Smooth muscle cell of the brain vasculature (primary cell): ENCODE results near the gene ZNF592.

Experiments used
- DNase-seq: peaks from one replicate; pipeline ENCODE4 v3.0.0-alpha.2; 2012; ENCODE audit warnings: low read depth, low spot score

The ZNF592 gene

GRCh38 chr15:84775867-84776449 is 27.6 kb downstream of the ZNF592 start:
- no peak for DNase-seq

- DNase-seq, result no peak
Observed at GRCh38 chr15:84778194-84778593, 29.8 kb downstream of the ZNF592 start.

GRCh38 chr15:84780492-84780891 is 32.1 kb downstream of the ZNF592 start:
- DNase-seq, result no peak

- no peak for DNase-seq
Observed at GRCh38 chr15:84781495-84781894, 33.1 kb downstream of the ZNF592 start.

GRCh38 chr15:84782346-84782745 is 34.0 kb downstream of the ZNF592 start:
- DNase-seq, result no peak

GRCh38 chr15:84783493-84784251 is 35.3 kb downstream of the ZNF592 start:
- no peak for DNase-seq

DNA sequence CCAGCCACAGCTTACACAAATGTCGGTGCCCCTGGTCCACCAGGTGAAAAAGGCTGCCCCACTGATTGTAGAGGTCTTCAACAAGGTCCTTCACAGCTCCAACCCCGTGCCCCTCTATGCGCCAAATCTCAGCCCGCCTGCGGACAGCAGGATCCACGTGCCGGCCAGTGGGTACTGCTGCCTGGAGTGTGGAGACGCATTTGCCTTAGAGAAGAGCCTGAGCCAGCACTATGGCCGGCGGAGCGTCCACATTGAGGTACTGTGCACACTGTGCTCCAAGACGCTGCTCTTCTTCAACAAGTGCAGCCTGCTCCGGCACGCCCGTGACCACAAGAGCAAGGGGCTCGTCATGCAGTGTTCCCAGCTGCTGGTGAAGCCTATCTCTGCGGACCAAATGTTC is 35.9 kb downstream of the ZNF592 start:
- DNase-seq, result no peak

- no peak for DNase-seq
Observed at GRCh38 chr15:84785053-84785452, 36.7 kb downstream of the ZNF592 start.

DNA sequence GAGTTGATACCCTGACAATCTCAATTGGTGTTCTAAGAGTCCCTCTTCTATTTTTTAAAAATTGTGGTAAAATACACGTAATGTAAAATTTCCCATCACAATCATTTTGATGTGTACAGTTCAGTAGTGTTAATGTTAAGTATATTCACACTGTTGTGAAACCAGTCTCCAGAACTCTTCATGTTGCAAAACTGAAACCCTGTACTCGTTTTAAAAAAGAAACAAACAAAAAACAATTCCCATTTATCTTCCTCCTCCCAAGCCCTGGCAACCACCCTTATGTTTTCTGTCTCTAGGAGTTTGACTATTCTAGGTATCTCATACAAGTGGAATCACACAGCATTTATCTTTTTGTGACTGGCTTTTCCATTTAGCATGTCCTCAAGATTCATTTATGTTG is 40.1 kb downstream of the ZNF592 start:
- no peak for DNase-seq

DNA sequence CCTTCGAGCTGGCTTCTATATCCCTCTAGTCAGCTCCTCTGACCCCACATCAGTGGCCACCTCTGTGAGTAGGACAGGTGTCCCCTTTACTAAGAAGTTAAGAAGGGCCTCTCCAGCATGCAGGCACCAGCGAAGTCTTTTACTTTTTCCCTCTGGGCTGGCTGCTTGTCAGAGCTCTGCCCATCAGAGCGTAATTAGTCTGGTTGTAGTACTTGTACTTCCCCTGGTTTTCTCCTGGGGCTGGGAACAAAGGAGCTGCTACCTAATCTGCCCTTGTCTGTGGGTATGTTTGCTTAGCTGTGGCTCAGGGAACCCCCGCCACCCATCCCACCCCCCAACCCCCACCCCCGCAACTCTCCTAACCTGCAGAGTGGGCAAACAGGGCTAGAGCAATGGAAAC is 41.4 kb downstream of the ZNF592 start:
- no peak for DNase-seq

DNA sequence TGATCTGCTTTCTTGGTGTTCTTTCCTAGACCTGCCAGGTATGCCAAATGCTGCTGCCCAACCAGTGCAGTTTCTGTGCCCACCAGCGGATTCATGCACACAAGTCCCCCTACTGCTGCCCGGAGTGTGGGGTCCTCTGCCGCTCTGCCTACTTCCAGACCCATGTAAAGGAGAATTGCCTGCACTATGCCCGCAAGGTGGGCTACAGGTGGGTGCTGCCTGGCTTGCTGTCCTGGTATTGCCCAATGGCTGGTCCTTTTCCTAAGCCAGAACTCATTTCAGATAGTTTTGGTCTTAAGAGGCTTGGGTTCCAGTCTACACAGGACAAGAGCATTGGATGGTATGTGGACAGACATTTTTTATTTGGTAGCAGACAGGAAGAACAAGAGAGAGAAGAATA is 42.3 kb downstream of the ZNF592 start:
- DNase-seq, result no peak

DNA sequence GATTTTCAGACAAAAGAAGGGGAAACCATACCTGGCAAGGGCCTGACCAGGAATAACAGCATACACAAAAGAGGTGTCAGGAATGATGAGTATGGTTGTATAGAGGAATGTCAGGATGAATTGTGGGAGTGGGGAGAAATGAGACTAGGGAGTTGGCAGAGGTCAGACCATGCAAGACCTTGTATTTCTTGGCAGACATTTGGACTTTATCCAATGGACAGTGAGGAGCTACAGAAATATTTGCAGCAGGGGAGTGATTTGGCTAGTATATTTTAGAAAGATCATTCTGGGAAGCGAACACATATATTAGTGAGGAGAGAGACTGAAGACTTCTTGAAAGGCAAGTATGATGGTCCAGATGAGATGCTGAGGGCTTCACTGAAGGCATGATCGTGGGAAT is 43.4 kb downstream of the ZNF592 start:
- DNase-seq, result no peak

DNA sequence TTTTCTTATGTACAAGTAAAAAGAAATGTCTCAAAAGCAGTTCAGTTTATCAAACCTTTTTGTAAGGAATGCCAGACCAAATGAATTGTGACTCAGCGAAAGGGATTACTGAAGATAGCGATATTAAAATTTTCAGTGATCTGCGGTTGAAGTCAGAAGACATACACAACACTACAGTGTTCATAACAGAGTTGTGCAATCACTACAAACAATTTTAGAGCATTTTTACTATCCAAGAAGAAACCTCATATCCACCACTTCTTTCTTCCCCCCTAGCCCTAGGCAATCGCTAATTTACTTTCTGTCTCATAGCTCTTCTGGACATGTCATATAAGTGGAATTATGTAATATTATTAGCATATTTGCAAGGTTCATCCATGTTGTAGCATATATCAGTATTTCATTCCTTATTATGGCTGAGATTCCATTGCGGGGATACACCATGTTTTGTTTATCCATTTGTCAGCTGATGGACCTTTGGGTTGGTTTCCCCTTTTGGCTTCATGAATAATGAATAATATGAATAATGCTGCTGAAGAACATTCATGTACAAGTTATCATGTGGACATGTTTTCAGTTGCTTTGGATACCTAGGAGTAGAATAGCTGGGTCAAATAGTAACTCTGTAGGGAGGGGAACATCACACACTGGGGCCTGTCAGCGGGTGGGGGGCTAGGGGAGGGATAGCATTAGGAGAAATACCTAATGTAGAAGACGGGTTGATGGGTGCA is 45.2 kb downstream of the ZNF592 start:
- DNase-seq, result no peak

- no peak for DNase-seq
Observed at GRCh38 chr15:84794162-84794547, 45.8 kb downstream of the ZNF592 start.

GRCh38 chr15:84795186-84795585 is 46.8 kb downstream of the ZNF592 start:
- DNase-seq, result no peak

DNA sequence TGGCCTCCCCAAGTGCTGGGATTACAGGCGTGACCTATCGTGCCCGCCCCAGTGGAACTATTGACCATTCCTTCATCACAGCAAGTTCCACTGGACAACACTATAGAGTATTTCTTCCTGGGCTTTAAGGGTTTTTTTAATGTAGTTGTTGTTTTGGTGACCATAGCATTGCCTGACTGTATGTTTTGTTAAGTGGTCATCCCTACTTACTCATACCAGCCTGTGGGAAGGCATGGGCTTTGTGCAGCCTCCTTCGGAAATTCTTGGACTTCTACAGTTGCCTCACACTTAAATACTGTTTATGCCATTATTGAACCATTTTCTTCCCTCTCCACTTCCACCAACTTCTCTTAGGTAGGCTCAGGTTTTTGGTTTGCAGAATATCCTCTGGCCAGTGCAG is 48.8 kb downstream of the ZNF592 start:
- peak; percentile 21 for DNase-seq

- DNase-seq, result no peak
Observed at GRCh38 chr15:84797801-84798200, 49.4 kb downstream of the ZNF592 start.

DNA sequence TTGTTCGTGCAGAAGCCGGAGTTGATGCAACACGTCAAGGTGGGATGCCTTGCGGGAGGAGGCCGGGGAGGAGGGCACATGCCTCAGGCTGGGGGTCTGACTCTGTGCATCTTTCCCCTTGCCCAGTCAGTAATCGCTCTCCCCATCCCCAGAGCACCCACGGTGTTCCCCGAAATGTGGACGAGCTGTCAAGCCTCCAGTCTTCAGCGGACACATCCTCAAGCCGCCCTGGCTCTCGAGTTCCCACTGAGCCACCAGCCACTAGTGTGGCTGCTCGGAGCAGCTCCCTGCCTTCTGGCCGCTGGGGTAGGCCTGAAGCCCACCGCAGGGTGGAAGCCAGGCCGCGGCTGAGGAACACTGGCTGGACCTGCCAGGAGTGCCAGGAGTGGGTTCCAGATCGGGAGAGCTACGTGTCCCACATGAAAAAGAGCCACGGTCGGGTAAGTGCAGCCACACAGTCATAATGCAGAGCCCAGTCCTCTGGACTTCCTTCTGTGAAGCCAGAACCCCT is 50.1 kb downstream of the ZNF592 start:
- DNase-seq, result no peak

DNA sequence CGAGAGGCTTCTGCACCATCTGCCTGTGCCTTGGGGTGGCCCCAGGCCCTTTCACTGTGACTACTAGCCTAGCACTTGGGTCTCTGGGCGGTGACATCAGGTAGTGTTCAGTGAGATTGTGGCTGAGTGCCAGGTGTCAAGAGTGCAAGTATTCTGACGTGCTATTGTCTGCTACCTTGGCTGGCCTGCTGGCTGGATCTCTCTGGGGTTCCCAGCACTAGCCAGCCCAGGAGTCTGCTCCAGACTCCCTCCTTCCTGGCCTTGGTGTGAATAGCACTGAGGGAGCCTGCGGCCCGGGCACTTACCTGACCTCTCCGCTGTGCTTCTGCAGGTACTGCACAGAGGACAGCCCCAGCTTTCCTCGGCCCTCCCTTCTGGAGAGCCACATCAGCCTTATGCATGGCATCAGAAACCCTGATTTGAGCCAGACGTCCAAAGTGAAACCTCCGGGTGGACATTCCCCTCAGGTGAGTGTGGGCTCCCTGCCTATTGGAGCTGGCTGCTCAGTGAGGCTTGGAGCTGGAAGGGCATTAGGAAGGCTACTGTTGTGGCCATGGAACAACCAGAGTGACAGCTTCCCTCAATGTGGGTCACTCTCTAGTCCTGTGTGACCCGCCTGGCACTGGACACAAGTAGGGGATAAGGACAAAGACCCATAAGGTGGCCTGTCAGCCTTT is 51.3 kb downstream of the ZNF592 start:
- DNase-seq, result no peak

DNA sequence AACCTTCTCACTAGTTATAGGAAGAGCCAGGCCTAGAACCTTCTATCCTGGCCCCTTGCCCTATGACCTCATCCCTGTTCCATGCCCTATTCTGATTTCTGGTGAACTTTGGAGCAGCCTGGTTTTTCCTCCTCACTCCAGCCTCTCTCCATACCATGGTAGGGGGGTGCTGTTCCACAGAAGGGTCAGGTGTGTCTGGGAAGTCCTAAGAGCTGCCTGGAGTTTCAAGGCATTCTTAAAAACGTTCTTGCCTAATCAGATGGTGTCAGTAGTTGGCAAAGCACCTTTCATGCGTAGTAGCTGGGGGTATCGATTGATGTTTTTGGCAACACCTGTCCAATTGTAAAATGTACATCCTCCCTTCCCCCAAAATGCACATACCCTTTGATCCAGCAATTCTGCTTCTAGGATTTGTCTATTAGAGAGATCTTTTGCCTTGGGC is 52.0 kb downstream of the ZNF592 start:
- no peak for DNase-seq

GRCh38 chr15:84804005-84804900 is 55.9 kb downstream of the ZNF592 start:
- DNase-seq, result no peak
